GM19351 (cell line): ENCODE results near the gene DQX1.
"Not testable (repeated sequence)": the region's sequence is repeated elsewhere in the genome, so short reads cannot be mapped to it uniquely, and the experiment has no call there.

ENCODE experiments used
- ATAC-seq: cut with Tn5 transposase; IDR thresholded peaks from one replicate; pipeline ENCODE4 v1.9.1; 2021; ENCODE audit warnings: mild to moderate bottlenecking, moderate library complexity; ENCODE audit not compliant: unreplicated experiment

Gene DQX1

DNA sequence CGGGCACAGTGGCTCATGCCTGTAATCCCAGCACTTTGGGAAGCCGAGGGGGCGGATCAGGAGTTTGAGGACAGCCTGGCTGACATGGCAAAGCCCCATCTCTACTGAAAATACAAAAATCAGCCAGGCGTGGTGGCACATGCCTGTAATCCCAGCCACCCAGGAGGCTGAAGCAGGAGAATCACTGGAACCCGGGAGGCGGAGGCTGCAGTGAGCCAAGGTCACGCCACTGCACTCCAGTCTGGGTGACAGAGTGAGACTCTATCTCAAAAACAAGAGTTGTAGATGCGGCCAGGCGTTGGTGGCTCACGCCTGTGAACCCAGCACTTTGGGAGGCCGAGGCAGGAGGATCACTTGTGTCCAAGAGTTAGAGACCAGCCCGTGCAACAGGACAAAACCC lies 55.3 kb downstream of the DQX1 start:
- ATAC-seq, result not testable (repeated sequence)
